GM23248 (cell line): ENCODE results near the gene ZSCAN9.

Experiments
- EZH2 ChIP-seq: fragments of 200-600 bp; sonication (generic); IDR thresholded peaks from 2 replicates; pipeline ENCODE4 v1.6.1; 2018; ENCODE audit warnings: antibody characterized with exemption, mild to moderate bottlenecking; ENCODE audit not compliant: insufficient read depth, poor library complexity, severe bottlenecking
- EZH2phosphoT487 ChIP-seq: fragments of 200-600 bp; sonication (generic); IDR thresholded peaks from 2 replicates; pipeline ENCODE4 v1.6.1; 2018; ENCODE audit warnings: antibody characterized with exemption, moderate library complexity, mild to moderate bottlenecking, low read depth; ENCODE audit not compliant: insufficient read depth

GRCh38 chr6:28200020-28200419 lies 25.1 kb upstream of the ZSCAN9 start:
- TF ChIP-seq EZH2, result no peak
- no peak for TF ChIP-seq EZH2phosphoT487
